ENCODE data around the gene DEPDC5. TPM values are rescaled to one million over a fixed set of nuclear protein-coding genes. Genes with fewer than 3 reads are reported as not detected.

The DEPDC5 gene
- total RNA-seq, 4 donors from 2014 or later, result 18.0 to 33.9 (median 23.5) TPM

DNA sequence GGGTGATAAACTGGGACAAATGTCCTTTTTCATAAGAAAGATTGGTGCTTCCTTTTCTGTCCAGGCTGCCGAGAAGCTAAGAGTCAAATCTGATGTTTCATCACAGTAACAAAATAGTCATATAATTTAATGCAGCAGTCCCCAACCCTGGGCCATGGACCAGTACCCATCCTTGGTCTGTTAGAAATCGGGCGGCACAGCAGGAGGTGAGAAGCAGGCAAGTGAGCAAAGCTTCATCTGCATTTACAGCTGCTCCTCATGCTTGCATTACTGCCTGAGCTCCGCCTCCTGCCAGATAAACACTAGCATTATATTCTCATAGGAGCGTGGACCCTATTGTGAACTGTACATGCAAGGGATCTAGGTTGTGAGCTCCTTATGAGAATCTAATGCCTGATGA, 30.1 kb upstream of the DEPDC5 start:
- WGBS, 2 donors, result 71 to 84% methylated on average over 5 of the region's 5 CpGs
- H3K36me3 ChIP-seq, result peaks cover 0 to 75% (median 15%) of the 10 kb centered on the region in 3 donors
- no peak overlapping the region for H3K4me3 ChIP-seq
- no peak for DNase-seq (ENCODE audit: low spot score in 2 of 2)
- TF ChIP-seq POLR2A (IDR thresholded peaks at IDR 0.05) (no peak), EP300 (IDR thresholded peaks at IDR 0.05) (no peak), CTCF (IDR thresholded peaks at IDR 0.05) (no peak)
- no peak overlapping the region for H3K27ac ChIP-seq
- H3K9me3 ChIP-seq, result no peaks in the 10 kb centered on the region
- no peaks in the 10 kb centered on the region for H3K27me3 ChIP-seq
- H3K4me1 ChIP-seq, result peaks cover 0 to 5% (median 0%) of the 10 kb centered on the region in 4 donors

GRCh38 chr22:31726692-31727091, 27.1 kb upstream of the DEPDC5 start:
- WGBS, 2 donors, result 88 to 90% methylated on average over 3 of the region's 3 CpGs

DNA sequence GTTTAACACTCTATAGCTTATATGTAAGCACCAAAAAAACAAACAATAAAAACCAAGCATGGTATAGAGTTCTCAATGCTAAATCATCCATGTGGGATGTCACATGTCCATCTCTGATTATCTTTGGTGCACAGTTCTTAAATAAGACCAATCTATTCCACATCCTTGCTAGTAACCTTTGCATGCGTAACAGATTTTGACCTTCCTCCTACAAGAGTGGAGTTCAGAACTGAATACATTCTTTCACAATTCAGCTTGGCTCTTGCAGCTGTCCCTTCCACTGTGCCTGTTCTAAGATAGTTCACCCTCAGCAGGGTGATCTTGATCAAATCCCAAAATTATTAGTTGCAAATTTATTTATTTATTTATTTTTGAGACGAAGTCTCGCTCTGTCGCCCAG, 25.0 kb upstream of the DEPDC5 start:
- no peak for DNase-seq (ENCODE audit: low spot score in 2 of 2)
- Histone ChIP-seq H3K36me3 (peaks cover 0 to 32% (median 7%) of the 10 kb centered on the region in 3 donors), H3K4me3 (no peak overlapping the region), H3K27ac (no peak overlapping the region), H3K27me3 (no peaks in the 10 kb centered on the region), H3K9me3 (no peaks in the 10 kb centered on the region), H3K4me1 (peaks cover 0 to 9% (median 0%) of the 10 kb centered on the region in 4 donors)
- 65 to 74% methylated on average over 4 of the region's 4 CpGs for WGBS, 2 donors
- TF ChIP-seq POLR2A (IDR thresholded peaks at IDR 0.05) (no peak), EP300 (IDR thresholded peaks at IDR 0.05) (no peak), CTCF (IDR thresholded peaks at IDR 0.05) (no peak)

More at GRCh38 chr22:31726692-31727091, 27.1 kb upstream of the DEPDC5 start:
- no peak for DNase-seq (ENCODE audit: low spot score in 2 of 2)
- Histone ChIP-seq H3K36me3 (peaks cover 0 to 47% (median 7%) of the 10 kb centered on the region in 3 donors), H3K27me3 (no peaks in the 10 kb centered on the region), H3K27ac (no peak overlapping the region), H3K9me3 (no peaks in the 10 kb centered on the region), H3K4me1 (peaks cover 0 to 9% (median 0%) of the 10 kb centered on the region in 4 donors), H3K4me3 (no peak overlapping the region)
- TF ChIP-seq CTCF (IDR thresholded peaks at IDR 0.05) (no peak), POLR2A (IDR thresholded peaks at IDR 0.05) (no peak), EP300 (IDR thresholded peaks at IDR 0.05) (no peak)

DNA sequence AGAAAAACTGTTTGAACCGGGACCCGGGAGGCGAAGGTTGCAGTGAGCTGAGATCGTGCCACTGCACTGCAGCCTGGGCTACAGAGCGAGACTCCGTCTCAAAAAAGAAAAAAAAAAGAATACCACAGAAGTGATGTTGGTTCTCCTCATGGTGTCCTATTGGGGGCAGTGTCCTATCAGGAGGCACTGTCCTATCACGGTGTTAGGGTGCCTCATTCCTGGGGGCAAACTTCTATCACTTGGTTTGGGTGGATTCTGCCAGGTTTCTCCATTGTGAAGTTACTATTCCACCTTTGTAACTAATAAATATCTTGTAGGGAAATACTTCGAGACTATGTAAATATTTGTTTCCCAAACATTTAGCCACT, 23.5 kb upstream of the DEPDC5 start:
- no peak for DNase-seq (ENCODE audit: low spot score in 2 of 2)
- no peak for TF ChIP-seq POLR2A (IDR thresholded peaks at IDR 0.05)
- TF ChIP-seq CTCF (IDR thresholded peaks at IDR 0.05), result no peak
- TF ChIP-seq EP300 (IDR thresholded peaks at IDR 0.05), result no peak
- no peak overlapping the region for H3K4me3 ChIP-seq

DNA sequence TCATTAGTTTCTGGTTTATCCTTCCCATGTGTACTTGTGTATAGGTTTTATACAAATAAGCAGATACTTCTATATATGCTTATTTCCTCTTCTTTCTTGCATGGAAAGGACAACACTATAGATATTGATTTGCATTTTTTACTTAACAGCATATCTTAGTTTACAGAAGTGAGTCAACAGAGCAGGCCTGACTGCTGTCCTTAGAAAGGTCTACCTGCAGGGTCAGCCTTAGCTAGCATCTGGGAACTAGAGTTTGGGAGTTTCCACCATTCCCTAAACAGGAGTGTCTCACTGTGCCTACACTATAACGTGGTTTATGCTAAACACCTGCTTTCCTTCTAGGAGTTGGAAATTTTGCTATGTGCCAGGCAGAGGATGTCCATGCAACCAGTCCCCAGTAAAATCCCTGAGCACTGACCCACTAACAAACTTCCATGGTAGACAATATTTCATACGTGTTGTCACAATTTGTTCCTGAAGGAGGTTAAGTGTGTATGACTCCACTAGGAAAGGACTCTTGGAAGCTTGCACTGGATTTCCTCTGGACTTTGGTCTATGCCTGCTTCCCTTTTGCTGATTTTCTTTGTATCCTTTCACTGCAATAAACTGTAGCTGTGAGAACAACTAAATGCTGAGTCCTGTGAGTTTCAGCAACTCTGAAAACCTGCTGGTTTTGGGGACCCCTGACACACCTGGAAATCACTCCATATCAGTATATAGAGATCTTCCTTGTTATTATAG, 21.6 kb upstream of the DEPDC5 start:
- 79 to 87% methylated on average over 2 of the region's 2 CpGs for WGBS, 2 donors
- peaks cover 0 to 9% (median 0%) of the 10 kb centered on the region in 4 donors for H3K4me1 ChIP-seq
- no peak for DNase-seq (ENCODE audit: low spot score in 2 of 2)
- H3K9me3 ChIP-seq, result no peaks in the 10 kb centered on the region
- no peak overlapping the region for H3K4me3 ChIP-seq
- peaks cover 0 to 16% (median 0%) of the 10 kb centered on the region in 3 donors for H3K36me3 ChIP-seq
- TF ChIP-seq EP300 (IDR thresholded peaks at IDR 0.05) (no peak), POLR2A (IDR thresholded peaks at IDR 0.05) (no peak)
- no peaks in the 10 kb centered on the region for H3K27me3 ChIP-seq
- H3K27ac ChIP-seq, result no peak overlapping the region

More for the DNA sequence above, 23.5 kb upstream of the DEPDC5 start:
- H3K9me3 ChIP-seq, result no peaks in the 10 kb centered on the region
- 84 to 85% methylated on average over 8 of the region's 8 CpGs for WGBS, 2 donors
- peaks cover 0 to 18% (median 1%) of the 10 kb centered on the region in 3 donors for H3K36me3 ChIP-seq
- no peaks in the 10 kb centered on the region for H3K27me3 ChIP-seq
- H3K4me1 ChIP-seq, result peaks cover 0 to 9% (median 0%) of the 10 kb centered on the region in 4 donors
- no peak overlapping the region for H3K27ac ChIP-seq

Data from tibial nerve (tissue), 4 donors.